GM12892 (cell line): Measurements from ENCODE around the gene BCLAF1.

ENCODE experiments used
- POLR2A ChIP-seq: IDR thresholded peaks from 2 replicates; pipeline ENCODE4 v1.6.1; 2011; ENCODE audit warnings: low read depth, low read length, control low read depth
- POLR2AphosphoS5 ChIP-seq: IDR thresholded peaks from 2 replicates; pipeline ENCODE4 v1.6.1; 2011; ENCODE audit warnings: low read depth, low read length, control low read depth

DNA sequence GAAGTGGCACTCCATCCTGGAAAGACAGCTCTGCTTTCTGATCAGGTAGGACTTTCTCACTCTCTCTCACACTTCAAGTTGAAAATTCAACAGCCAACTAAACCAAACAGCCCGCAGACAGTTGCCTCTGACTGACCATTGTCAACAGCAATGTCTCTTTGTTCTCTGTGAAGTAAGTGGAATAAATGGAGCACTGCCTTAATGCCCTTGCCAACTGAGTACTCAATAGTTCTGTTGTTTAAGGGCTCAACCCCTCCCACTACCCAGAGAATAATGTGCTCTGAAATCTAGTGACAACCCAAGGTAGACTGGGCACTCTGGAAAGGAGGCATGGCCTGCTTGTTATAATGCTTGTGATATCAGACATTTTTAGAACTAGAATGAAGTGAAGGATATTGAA, 16.8 kb upstream of the BCLAF1 start:
- TF ChIP-seq POLR2AphosphoS5, result no peak
- no peak for TF ChIP-seq POLR2A
